Type B pancreatic cell (in vitro differentiated cells): ENCODE data around the gene LSS. TPM values are rescaled to one million over a fixed set of nuclear protein-coding genes. Genes with fewer than 3 reads are reported as not detected.

Experiments
- DNase-seq: peaks from one replicate; pipeline ENCODE4 v3.0.0; 2021; ENCODE audit warnings: mixed read lengths; ENCODE audit not compliant: unreplicated experiment; ENCODE audit errors: extremely low spot score
- H3K27ac Mint-ChIP-seq: 2 replicates; pipeline ENCODE4 v1.8.0; 2021; ENCODE audit warnings: mild to moderate bottlenecking, mixed read lengths
- H3K27me3 Mint-ChIP-seq: 2 replicates; pipeline ENCODE4 v1.8.0; 2021; ENCODE audit warnings: mixed read lengths
- H3K36me3 Mint-ChIP-seq: 2 replicates; pipeline ENCODE4 v1.8.0; 2021; ENCODE audit warnings: mixed read lengths
- H3K4me1 Mint-ChIP-seq: one replicate; pipeline ENCODE4 v1.8.0; 2021; ENCODE audit warnings: mixed read lengths; ENCODE audit not compliant: unreplicated experiment
- H3K4me3 Mint-ChIP-seq: 2 replicates; pipeline ENCODE4 v1.8.0; 2021; ENCODE audit warnings: mild to moderate bottlenecking, mixed read lengths
- H3K9me3 Mint-ChIP-seq: 2 replicates; pipeline ENCODE4 v1.8.0; 2021; ENCODE audit warnings: mixed read lengths
- total RNA-seq: library from RNA; stranded (reverse); gene quantifications from 2 replicates; pipeline ENCODE4 v1.2.1, GENCODE V29; 2021; ENCODE audit warnings: low replicate concordance
- TF ChIP-seq, protein P1 (sequence below): fragments of 200-600 bp; sonication (generic); conservative IDR thresholded peaks from 2 replicates; pipeline ENCODE4 v1.5.0; 2021; ENCODE audit warnings: antibody characterized with exemption, mild to moderate bottlenecking

Gene LSS
- total RNA-seq, 1 donor from 2014 or later, result 70.2 TPM

DNA sequence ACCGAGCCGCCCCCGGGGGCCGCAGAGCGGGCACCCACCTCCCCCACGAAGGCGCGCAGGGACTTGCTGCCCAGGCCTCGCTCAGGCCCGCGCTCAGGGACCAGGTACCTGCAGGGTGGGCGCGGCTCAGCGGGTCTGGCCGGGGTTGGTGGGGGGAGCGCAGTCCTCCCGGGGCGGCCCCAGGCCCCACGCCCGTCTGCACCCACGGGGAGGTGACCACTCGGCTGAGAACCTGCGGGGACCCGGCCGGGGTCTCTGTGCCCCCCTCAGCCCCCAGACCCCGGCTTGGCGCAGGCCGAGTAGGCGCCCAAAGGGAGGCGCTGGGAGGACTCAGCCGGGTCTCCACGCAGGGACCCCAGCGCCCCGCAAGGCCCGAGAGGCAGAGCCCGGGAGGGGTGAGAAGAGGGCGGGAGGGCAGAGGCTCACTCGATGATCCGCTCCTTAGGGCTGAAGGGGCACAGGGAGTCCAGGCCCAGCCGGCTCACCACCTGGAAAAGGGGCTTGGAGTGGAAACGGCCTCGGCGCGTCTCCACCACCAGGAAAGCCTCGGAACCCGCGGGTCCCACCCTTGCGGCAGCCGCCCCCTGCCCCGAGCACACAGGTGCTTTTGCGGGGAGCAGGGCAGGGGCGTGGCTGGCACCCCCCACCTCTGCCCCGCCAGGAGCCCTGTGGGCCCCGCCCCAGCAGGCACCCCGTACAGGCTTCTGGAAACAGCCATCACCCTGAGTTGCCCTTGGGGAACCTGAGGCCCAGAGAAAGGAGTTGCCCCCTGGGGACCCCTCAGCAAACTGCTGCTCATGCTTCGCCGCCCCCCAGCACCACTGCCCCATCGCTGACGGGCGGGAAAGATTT, 82.5 kb downstream of the LSS start:
- H3K9me3 Mint-ChIP-seq, result no peaks in the 10 kb centered on the region
- H3K27ac Mint-ChIP-seq, result peak overlapping the region; percentile 42
- H3K27me3 Mint-ChIP-seq, result peaks cover 18% of the 10 kb centered on the region
- no peak for DNase-seq
- peaks cover 3% of the 10 kb centered on the region for H3K36me3 Mint-ChIP-seq
- TF ChIP-seq, protein P1, sequence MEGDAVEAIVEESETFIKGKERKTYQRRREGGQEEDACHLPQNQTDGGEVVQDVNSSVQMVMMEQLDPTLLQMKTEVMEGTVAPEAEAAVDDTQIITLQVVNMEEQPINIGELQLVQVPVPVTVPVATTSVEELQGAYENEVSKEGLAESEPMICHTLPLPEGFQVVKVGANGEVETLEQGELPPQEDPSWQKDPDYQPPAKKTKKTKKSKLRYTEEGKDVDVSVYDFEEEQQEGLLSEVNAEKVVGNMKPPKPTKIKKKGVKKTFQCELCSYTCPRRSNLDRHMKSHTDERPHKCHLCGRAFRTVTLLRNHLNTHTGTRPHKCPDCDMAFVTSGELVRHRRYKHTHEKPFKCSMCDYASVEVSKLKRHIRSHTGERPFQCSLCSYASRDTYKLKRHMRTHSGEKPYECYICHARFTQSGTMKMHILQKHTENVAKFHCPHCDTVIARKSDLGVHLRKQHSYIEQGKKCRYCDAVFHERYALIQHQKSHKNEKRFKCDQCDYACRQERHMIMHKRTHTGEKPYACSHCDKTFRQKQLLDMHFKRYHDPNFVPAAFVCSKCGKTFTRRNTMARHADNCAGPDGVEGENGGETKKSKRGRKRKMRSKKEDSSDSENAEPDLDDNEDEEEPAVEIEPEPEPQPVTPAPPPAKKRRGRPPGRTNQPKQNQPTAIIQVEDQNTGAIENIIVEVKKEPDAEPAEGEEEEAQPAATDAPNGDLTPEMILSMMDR, result no peak
- H3K4me1 Mint-ChIP-seq, result peaks cover 22% of the 10 kb centered on the region
- H3K4me3 Mint-ChIP-seq, result peak overlapping the region; percentile 10

DNA sequence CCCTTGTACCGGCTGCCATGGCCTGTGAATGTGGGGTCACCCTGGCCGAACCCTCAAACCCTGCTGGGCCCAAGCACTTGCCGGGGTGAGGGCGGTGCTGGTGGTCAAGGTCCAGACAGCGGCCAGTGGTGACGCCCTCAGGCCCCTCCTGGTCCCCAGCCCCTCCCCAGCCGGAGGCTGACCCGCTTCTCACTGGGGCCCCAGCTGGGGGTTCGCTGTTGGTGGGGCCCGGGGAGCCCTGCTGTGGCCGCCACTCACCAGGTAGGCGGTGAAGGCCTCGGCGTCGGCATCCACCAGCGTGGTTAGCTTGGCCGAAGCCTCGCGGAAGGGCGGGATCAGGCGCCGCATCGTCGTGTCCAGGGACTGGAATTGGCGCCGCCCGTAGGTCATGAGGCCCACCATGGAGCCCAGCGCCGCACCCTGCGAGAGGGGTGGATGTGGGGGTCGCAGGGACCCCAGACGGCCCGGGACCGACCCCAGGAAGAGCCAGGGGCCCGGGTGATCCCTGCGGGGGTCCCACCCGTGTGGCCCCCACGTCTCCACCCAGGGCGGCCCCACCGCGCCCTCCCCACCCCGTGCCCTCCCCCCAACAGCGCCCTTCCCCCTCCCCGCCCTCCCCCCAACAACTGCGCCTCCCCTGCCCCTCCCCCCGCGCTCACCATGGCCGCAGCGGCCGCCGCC, 83.3 kb downstream of the LSS start:
- peaks cover 27% of the 10 kb centered on the region for H3K4me1 Mint-ChIP-seq
- H3K9me3 Mint-ChIP-seq, result no peaks in the 10 kb centered on the region
- peaks cover 6% of the 10 kb centered on the region for H3K36me3 Mint-ChIP-seq
- TF ChIP-seq, protein P1, result no peak
- peaks cover 25% of the 10 kb centered on the region for H3K27me3 Mint-ChIP-seq
- no peak for DNase-seq
- no peak overlapping the region for H3K27ac Mint-ChIP-seq
- no peak overlapping the region for H3K4me3 Mint-ChIP-seq

DNA sequence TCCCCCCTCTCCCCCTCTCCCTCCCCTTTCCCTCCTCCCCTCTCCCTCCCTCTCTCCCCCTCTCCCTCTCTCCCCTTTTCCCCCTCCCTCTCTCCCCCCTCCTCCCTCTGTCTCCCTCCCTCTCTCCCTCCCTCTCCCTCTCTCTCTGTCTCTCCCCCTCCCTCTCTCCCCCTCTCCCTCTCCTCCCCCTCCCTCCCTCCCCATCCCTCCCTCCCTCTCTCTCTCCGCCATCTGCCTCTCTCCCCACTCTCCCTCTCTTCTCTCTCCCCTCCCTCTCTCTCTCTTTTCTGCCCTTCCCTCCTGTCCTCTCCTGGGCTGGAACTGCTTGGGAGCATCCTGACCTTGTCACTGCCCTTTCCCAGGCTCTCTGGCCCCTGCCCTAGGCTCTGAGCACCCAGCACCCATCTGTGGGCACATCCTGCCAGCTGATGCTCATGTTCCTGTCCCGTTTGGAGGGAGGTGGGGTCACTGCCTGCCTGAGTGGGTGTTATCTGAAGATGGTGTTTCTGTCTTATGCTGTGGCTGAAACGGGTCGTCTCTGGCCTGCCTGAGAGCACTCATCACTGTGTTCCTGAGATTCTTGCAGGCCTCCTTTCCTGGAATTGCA, 84.0 kb downstream of the LSS start:
- H3K4me1 Mint-ChIP-seq, result peaks cover 28% of the 10 kb centered on the region
- peaks cover 6% of the 10 kb centered on the region for H3K36me3 Mint-ChIP-seq
- H3K9me3 Mint-ChIP-seq, result no peaks in the 10 kb centered on the region
- peak overlapping the region; percentile 48 for H3K27ac Mint-ChIP-seq
- TF ChIP-seq, protein P1, result no peak
- H3K27me3 Mint-ChIP-seq, result peaks cover 31% of the 10 kb centered on the region
- no peak for DNase-seq
- no peak overlapping the region for H3K4me3 Mint-ChIP-seq

DNA sequence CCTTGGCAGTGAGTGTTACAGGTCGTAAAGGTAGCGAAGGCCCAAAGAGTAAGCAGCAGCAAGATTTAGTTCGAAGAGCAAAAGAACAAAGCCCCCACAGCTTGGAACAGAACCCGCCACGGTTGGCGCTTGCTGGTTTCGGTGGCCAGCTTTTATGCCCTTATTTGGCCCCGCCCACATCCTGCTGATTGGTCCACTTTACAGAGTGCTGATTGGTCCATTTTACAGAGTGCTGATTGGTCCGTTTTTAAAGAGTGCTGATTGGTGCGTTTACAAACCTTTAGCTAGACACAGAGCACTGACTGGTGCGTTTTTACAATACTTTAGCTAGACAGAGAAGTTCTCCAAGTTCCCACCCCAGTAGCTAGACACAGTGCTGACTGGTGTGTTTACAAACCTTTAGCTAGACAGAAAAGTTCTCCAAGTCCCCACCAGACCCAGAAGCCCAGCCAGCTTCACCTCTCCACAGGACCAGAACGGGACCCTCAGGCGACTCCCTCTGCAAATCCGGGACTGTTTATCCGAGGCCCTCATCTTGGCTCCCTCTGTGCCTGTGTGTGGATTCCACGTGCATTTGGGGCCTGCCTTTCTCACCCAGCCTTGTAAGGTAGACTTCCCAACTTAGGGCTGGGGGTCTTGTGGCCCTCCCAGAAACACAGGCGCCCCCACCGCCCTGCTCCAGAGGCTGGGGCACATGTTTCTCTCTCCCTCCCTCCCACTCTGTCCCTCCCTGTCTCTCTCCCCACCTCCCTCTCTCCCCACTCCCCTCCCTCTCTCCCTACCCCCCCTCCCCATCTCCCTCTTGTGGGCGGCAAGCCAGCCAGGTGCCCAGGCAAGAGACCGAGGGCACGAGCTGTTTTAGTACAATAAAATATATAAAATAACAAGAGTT, 85.7 kb downstream of the LSS start:
- Mint-ChIP-seq H3K4me3 (peak overlapping the region; percentile 82), H3K27ac (no peak overlapping the region), H3K36me3 (peaks cover 6% of the 10 kb centered on the region), H3K9me3 (no peaks in the 10 kb centered on the region), H3K4me1 (peaks cover 23% of the 10 kb centered on the region), H3K27me3 (peaks cover 31% of the 10 kb centered on the region)
- no peak for DNase-seq
- TF ChIP-seq, protein P1, result no peak
